ENCODE results near the gene AGPS.

The AGPS gene

DNA sequence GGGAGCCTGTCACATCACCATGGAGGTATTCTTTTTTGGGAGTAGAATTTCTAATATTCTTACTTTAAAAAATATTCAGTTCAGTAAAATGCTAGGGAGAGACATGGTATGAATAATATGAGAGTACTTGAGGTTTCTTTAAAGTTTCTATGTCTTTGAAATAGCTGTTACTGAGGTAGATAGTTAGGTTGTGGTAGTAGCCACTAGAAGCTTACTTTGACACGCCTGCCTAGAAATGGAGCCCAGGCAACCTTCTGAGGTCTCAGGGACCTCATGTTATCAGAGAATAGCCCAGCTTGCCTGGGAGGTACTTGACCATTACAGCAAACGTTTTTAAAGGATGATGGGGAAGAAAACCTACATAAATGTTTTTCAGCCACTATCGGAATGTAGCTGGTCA, 131.2 kb downstream of the AGPS start:
- TF ChIP-seq, protein P1, sequence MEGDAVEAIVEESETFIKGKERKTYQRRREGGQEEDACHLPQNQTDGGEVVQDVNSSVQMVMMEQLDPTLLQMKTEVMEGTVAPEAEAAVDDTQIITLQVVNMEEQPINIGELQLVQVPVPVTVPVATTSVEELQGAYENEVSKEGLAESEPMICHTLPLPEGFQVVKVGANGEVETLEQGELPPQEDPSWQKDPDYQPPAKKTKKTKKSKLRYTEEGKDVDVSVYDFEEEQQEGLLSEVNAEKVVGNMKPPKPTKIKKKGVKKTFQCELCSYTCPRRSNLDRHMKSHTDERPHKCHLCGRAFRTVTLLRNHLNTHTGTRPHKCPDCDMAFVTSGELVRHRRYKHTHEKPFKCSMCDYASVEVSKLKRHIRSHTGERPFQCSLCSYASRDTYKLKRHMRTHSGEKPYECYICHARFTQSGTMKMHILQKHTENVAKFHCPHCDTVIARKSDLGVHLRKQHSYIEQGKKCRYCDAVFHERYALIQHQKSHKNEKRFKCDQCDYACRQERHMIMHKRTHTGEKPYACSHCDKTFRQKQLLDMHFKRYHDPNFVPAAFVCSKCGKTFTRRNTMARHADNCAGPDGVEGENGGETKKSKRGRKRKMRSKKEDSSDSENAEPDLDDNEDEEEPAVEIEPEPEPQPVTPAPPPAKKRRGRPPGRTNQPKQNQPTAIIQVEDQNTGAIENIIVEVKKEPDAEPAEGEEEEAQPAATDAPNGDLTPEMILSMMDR (IDR thresholded peaks at IDR 0.05; ENCODE audit: extremely low read depth, missing control alignments): no peak
- no peak for DNase-seq (ENCODE audit: low spot score)

DNA sequence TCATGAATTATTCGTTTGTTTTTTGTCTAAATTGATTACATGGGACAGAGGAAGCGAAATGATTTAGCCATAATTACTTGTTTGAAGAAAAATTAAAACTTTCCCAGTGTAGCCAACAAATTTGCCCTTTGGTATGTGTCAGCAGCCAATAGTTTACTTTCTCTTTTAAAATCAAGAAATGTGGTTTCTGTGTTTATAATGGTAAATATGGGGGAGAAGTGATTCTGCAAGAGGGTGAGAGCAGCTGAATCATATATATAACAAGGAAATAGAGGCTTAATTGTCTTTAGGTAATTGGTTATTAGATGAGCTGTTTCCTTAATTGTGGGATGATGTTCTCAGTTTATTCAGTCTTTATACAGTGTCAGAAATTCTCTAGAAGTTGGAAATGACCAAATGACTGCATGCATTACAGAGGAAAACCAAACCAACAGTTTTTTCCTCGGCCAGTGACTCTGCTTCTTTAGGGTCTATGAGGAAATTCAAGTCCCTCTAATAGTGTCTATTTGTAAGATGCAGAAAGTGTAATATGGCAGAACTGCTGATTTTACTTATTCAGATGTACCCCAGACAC, 132.9 kb downstream of the AGPS start:
- TF ChIP-seq, protein P1 (IDR thresholded peaks at IDR 0.05; ENCODE audit: extremely low read depth, missing control alignments): no peak
- no peak for DNase-seq (ENCODE audit: low spot score)

DNA sequence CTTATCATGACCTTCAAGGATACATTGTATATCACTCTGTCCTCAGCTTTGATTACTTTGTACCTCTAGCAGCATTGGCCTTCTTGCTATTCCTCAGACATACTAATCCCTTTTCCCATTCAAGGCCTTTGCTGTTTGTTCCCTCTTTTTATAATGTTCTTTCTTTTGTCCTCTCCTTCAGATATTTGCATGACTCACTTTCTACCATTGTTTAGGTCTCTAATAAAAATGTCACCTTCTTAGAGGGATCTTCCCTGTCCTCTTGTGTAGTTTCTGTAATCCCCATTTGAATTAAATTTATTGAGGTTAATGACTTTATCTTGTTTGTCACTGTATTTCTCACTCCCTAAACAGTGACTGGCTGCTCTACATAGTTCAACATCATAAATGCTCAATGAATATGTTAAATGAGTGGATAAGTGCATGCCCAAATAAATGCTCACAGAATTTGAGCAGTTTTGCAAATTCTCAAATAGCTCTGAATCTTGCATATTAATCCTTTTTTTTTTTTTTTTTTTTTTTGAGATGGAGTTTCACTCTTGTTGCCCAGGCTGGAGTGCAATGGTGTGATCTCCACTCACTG, 135.9 kb downstream of the AGPS start:
- no peak for DNase-seq (ENCODE audit: low spot score)
- TF ChIP-seq, protein P1 (IDR thresholded peaks at IDR 0.05; ENCODE audit: extremely low read depth, missing control alignments): no peak

DNA sequence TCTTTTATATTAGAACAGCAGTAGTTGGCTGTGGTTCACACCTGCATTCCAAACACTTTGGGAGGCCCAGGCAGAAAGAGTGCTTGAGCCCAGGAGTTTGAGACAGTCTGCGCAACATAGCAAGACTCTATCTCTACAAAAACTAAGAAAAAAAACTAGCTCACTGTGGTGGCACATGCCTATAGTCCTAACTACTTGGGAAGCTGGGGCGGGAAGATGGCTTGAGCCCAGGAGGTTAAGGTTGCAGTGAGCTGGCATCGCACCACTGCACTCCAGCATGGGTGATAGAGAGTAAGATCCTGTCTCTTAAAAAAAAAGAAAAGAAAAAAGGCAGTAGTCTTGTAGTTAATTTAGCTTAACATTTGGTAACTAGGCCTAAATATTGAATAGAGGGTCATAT, 136.6 kb downstream of the AGPS start:
- DNase-seq (ENCODE audit: low spot score): no peak
- TF ChIP-seq, protein P1 (IDR thresholded peaks at IDR 0.05; ENCODE audit: extremely low read depth, missing control alignments): no peak

DNA sequence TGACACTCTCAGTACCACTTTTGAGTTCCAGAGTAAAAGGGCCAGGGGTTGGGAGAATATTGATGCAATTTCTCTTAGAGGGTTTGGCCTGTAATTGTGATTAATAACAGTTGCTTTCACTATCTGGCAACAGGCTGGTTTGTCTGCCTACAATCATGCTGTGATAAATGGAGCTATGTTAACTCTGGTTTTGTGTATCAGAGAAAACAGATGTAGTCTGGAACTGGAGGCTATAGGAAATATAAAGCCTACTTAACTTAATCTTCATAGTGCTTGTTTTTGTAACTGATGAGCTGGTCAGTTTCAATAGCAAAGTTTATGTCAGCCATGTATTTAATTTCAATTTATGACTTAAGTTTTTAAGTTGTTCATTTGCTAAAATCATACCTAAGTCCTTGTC, 138.0 kb downstream of the AGPS start:
- TF ChIP-seq, protein P1 (IDR thresholded peaks at IDR 0.05; ENCODE audit: extremely low read depth, missing control alignments): no peak
- DNase-seq (ENCODE audit: low spot score): no peak

DNA sequence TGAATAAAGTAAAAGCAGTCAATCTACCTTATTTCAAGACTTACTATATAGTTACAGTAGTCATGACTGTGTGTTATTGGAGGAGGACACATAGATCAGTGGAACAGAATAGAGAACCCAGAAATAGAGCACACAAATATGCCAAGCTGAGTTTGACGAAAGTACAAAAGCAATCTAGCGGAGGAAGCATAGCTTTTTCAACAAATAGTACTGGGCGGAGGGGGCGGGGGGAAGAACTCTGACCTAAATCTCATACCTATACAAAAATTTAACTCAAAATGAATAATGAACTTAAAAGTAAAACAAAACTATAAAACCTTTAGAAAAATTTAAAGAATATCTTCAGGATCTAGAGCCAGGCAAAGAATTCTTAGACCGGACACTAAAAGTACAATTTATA, 139.1 kb downstream of the AGPS start:
- TF ChIP-seq, protein P1 (IDR thresholded peaks at IDR 0.05; ENCODE audit: extremely low read depth, missing control alignments): no peak
- DNase-seq (ENCODE audit: low spot score): no peak

DNA sequence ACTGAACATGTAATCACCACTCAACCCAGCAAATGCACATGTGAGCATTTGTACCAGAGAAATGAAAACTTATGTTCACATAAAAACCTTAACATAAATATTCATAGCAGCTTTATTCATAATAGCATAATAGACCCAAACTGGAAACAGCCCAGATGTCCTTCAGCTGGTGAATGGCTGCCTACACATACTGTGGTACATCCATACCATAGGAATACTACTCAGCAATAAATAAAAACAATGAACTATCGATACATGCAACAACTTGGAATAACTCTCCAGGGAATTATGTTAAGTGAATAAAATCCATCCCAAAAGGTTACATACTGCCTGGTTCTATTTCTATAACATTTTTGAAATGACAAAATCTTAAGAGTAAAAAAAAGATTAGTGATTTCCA, 140.0 kb downstream of the AGPS start:
- TF ChIP-seq, protein P1 (IDR thresholded peaks at IDR 0.05; ENCODE audit: extremely low read depth, missing control alignments): no peak
- DNase-seq (ENCODE audit: low spot score): no peak
